OCI-LY7 (cell line): Measurements from ENCODE around the gene MEF2D.

Source experiments
- EZH2phosphoT487 ChIP-seq: fragments of 200-600 bp; sonication (generic); IDR thresholded peaks from 2 replicates; pipeline ENCODE4 v1.6.1; 2018; ENCODE audit warnings: low read depth, borderline replicate concordance, mild to moderate bottlenecking, mixed run types, antibody characterized with exemption, low read length, moderate library complexity, mixed read lengths
- TF ChIP-seq, protein P1 (sequence below): fragments of 200-600 bp; sonication (generic); conservative IDR thresholded peaks from 2 replicates; pipeline ENCODE4 v1.5.1; 2014; ENCODE audit warnings: mild to moderate bottlenecking, antibody characterized with exemption, low read length, moderate library complexity, mixed read lengths

DNA sequence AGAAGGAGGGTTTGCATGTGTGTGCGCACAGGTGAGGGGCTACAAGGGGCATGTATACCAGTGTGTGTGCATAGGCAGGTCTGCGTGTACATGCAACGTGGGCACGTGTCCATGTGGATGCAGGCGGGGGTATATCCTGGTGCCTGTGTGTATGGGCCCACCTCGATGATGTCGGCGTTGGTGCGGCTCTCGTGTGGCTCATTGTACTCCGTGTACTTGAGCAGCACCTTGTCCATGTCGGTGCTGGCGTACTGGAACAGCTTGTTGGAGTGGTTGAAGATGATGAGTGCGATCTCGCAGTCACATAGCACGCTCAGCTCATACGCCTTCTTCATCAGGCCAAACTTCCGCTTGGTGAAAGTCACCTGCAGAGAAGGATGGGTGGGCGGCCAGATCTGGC is 18.3 kb downstream of the MEF2D start:
- TF ChIP-seq, protein P1, sequence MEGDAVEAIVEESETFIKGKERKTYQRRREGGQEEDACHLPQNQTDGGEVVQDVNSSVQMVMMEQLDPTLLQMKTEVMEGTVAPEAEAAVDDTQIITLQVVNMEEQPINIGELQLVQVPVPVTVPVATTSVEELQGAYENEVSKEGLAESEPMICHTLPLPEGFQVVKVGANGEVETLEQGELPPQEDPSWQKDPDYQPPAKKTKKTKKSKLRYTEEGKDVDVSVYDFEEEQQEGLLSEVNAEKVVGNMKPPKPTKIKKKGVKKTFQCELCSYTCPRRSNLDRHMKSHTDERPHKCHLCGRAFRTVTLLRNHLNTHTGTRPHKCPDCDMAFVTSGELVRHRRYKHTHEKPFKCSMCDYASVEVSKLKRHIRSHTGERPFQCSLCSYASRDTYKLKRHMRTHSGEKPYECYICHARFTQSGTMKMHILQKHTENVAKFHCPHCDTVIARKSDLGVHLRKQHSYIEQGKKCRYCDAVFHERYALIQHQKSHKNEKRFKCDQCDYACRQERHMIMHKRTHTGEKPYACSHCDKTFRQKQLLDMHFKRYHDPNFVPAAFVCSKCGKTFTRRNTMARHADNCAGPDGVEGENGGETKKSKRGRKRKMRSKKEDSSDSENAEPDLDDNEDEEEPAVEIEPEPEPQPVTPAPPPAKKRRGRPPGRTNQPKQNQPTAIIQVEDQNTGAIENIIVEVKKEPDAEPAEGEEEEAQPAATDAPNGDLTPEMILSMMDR = no peak
- no peak for TF ChIP-seq EZH2phosphoT487
